ENCODE measurements around the gene FYB1.

Gene FYB1

GRCh38 chr5:39132128-39132447 is 87.3 kb downstream of the FYB1 start:
- in situ Hi-C loops (cut with MboI; ENCODE audit: low sequenced_read_pairs) = loop anchor here (25.0 kb wide), 1 partner anchor 430 kb away; no protein-coding TSS in a partner anchor

GRCh38 chr5:39131210-39132127 is 87.9 kb downstream of the FYB1 start:
- in situ Hi-C loops (cut with MboI; ENCODE audit: low sequenced_read_pairs) = loop anchor here (25.0 kb wide), 1 partner anchor 431 kb away; no protein-coding TSS in a partner anchor

- in situ Hi-C loops (cut with MboI; ENCODE audit: low sequenced_read_pairs) = loop anchor here (25.0 kb wide), 1 partner anchor 432 kb away; no protein-coding TSS in a partner anchor
These were observed 88.6 kb downstream of the FYB1 start for GRCh38 chr5:39130716-39131115.

DNA sequence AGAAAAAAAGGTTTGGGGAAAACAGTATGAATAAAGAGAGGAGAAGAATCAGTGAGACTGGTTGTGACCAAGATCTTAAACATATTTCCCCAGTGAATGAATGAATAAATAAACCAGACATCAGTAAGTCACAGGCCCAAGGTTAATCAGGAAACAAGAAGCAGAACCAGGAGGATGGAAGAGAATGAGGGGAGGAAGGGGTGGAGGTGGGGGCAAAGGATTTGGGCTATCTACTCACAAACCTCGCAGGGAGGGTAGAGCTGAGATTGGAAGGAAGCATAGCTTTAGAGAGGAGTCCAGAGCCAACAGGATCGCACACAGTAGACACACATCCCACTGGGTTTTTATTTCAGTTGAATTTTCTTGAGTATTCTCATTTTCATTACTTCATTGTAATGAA is 97.4 kb downstream of the FYB1 start:
- in situ Hi-C loops (cut with MboI; ENCODE audit: low sequenced_read_pairs) = no loop called here

GRCh38 chr5:39121315-39121714 is 98.0 kb downstream of the FYB1 start:
- in situ Hi-C loops (cut with MboI; ENCODE audit: low sequenced_read_pairs) = no loop called here

DNA sequence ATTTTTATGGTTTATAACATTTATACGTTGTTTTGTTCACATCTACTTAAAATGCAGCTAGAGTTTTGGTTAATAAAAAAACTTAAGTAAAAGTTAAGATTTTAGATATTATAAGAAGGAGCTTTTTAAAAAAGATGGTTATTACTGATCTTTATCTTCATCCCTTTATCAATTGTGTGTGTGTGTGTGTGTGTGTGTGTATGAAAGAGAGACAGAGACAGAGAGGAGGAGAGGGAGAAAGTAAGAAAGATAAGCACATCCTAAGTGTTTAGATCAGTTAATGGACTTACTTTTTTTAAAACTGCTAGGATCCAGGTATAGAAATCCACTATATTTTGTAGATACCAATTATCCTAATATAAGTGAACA is 99.3 kb downstream of the FYB1 start:
- in situ Hi-C loops (cut with MboI; ENCODE audit: low sequenced_read_pairs) = no loop called here

GRCh38 chr5:39119404-39120051 is 99.8 kb downstream of the FYB1 start:
- in situ Hi-C loops (cut with MboI; ENCODE audit: low sequenced_read_pairs) = no loop called here

DNA sequence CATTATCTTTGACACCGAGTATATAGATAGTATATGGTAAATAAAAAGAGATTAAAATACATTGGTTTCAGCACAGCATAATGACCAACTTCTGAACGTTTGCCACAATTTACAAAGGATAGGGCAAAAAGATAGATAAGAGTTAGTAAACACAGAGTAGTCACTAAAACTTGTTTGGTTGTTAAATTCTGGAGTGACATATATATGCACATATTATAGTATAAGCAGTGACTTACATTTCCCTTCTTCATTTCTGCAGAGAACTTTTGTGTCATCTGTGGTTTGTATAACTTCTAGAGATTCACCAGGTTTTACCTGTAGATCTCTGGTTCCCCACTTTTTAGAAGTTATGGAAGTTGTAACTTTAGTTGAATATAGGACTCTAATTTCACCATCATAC is 100.7 kb downstream of the FYB1 start:
- in situ Hi-C loops (cut with MboI; ENCODE audit: low sequenced_read_pairs) = no loop called here

DNA sequence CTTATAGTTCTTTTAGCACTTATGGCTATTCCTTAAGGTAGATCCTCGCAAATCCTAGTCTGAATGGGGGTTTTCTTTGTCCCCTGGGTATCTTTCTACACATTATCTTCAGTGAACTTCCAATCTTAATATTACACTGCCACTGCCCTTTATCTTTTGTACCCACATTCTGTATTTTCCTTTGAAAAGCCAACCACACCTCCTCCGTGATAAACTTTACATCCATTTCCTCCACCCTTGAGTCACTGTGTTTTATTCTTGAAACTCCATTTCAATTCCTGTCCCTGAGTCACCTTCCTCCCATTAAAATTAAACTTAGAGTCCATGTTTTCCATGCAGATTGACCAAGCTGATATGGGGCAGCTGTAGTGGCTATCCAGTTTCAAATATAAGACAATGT is 102.0 kb downstream of the FYB1 start:
- in situ Hi-C loops (cut with MboI; ENCODE audit: low sequenced_read_pairs) = no loop called here

GRCh38 chr5:39116344-39117170 is 102.8 kb downstream of the FYB1 start:
- in situ Hi-C loops (cut with MboI; ENCODE audit: low sequenced_read_pairs) = no loop called here

DNA sequence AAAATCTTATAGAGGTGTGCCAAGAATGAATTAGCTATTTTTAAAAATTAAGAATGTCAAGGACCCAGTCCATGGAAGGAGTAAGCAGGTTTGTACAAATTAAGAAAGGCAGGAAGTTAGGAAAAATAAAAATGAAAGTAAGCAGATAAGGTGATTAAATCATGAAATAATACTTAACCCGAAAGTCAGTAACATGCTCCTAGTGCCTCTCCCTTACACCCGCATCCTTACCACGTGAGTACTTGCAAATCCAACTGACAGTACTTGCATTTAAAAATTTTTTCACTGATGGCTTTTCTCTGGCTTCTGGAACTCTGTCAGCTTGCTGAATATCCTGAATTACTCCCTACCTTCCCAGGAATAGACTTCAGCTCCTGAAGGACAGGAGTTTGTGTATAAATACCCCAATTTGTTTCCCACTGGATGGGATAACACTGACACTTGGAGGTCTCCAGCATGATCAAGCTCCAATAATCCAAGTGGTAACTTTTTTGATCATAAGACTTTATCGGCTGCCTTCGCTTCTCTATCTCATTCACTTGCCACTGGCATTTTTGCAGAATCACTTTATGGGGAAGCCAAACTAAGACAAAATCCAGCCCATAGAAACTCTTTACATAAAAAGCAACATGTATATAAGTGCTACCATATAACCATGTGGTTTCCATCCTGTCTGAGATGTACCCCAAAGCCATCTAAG is 103.6 kb downstream of the FYB1 start:
- in situ Hi-C loops (cut with MboI; ENCODE audit: low sequenced_read_pairs) = no loop called here

DNA sequence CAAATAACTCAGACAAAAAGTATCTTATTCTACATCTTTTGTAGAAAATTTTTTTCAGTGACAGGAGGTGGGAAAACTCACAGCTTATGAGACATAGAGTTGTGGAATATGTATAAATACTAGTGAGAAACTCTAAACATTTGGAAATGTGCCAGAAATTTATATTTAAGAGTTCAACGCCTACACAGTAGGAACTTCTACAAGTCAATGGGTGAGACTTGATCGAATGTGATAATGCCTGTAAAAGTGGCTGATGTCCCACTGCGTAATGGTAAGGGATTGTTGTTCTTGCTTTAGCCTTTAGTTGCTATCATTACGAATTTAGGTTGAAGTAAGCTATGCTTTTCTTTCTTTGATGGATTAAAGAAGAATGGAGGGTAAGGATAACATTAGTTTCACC is 105.2 kb downstream of the FYB1 start:
- in situ Hi-C loops (cut with MboI; ENCODE audit: low sequenced_read_pairs) = no loop called here

GRCh38 chr5:39113354-39113953 is 105.9 kb downstream of the FYB1 start:
- in situ Hi-C loops (cut with MboI; ENCODE audit: low sequenced_read_pairs) = no loop called here

- in situ Hi-C loops (cut with MboI; ENCODE audit: low sequenced_read_pairs) = no loop called here
These were observed 109.8 kb downstream of the FYB1 start for GRCh38 chr5:39109606-39110005.

DNA sequence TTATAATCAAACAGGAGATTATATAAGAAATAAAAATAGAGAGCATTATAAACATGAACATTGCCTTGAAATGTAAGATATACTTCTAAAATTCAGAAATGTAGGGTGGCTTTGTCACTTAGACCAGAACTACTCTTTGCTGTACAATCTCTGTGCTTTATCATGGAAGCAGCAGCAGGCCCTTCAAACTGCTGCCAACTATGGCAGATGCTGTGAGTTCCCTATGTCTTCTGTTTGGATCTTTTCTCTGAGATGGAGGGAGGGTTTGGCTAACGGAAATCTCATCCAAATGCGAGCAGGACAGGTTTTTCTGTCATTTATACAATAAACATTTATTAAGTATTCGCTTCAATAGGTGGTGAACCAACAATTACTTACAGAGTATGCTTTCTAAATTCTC is 110.4 kb downstream of the FYB1 start:
- in situ Hi-C loops (cut with MboI; ENCODE audit: low sequenced_read_pairs) = no loop called here

- in situ Hi-C loops (cut with MboI; ENCODE audit: low sequenced_read_pairs) = no loop called here
These were observed 112.0 kb downstream of the FYB1 start for GRCh38 chr5:39107350-39107749.

GRCh38 chr5:39106322-39106721 is 113.0 kb downstream of the FYB1 start:
- in situ Hi-C loops (cut with MboI; ENCODE audit: low sequenced_read_pairs) = no loop called here

- in situ Hi-C loops (cut with MboI; ENCODE audit: low sequenced_read_pairs) = no loop called here
These were observed 115.1 kb downstream of the FYB1 start for GRCh38 chr5:39104221-39104620.

DNA sequence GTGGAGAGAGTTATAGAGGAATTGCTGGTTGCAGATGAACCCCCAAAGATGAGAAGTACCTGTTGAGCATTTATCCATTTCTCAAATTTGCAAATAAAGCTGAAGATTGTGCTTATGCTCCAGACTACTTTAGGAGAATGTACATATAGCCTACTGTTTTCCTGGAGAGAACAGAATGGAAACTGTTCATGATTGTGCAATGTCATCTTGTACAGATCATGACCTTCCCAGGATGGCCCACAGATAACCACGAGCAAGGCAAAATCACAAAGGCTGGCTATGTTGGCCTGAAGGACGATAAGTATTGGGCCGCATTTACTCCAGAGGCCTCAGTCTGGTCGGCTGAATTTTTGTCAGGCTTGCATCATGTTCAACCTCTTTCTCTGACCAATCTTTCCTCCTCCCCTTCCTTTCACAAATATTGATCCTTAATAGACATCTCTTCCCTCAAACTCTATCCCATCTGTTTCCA is 116.6 kb downstream of the FYB1 start:
- in situ Hi-C loops (cut with MboI; ENCODE audit: low sequenced_read_pairs) = no loop called here

- in situ Hi-C loops (cut with MboI; ENCODE audit: low sequenced_read_pairs) = no loop called here
These were observed 118.4 kb downstream of the FYB1 start for GRCh38 chr5:39100851-39101396.
